ENCODE data around the gene RTKN2.

Gene RTKN2

GRCh38 chr10:62195675-62195926 lies 73.0 kb downstream of the RTKN2 start:
- Histone ChIP-seq H3K27me3 (ENCODE audit: low read length) (no peaks in the 10 kb centered on the region), H4K20me1 (ENCODE audit: low read depth, low read length) (no peaks in the 10 kb centered on the region), H3K9ac (ENCODE audit: low read length) (no peak overlapping the region), H3K4me2 (ENCODE audit: low read depth, low read length, poor library complexity, severe bottlenecking) (no peak overlapping the region), H3K9me3 (ENCODE audit: insufficient read depth, low read length) (no peaks in the 10 kb centered on the region), H3F3A (ENCODE audit: insufficient read depth) (peaks cover 16% of the 10 kb centered on the region; the same call in 1 of the 2 replicates), H3K4me3 (ENCODE audit: insufficient read depth, low read length, poor library complexity, severe bottlenecking) (no peak overlapping the region), H3K36me3 (ENCODE audit: low read length) (peaks cover 78% of the 10 kb centered on the region), H2AFZ (ENCODE audit: low read depth, low read length, severe bottlenecking) (no peak overlapping the region), H3K27ac (ENCODE audit: low read depth, low read length) (no peak overlapping the region), H3K79me2 (ENCODE audit: insufficient read depth, low read length) (no peaks in the 10 kb centered on the region), H3K9me2 (replicated peaks; ENCODE audit: insufficient read depth, low read length) (no peaks in the 10 kb centered on the region)
- TF ChIP-seq CTCF (IDR thresholded peaks at IDR 0.05; ENCODE audit: insufficient read depth, low read length, poor library complexity, severe bottlenecking) = no peak
- no peak for TF ChIP-seq EZH2phosphoT487 (conservative IDR thresholded peaks at IDR 0.05; ENCODE audit: low read length)

- Histone ChIP-seq H2AFZ (ENCODE audit: low read depth, low read length, severe bottlenecking) (no peak overlapping the region), H3K27me3 (ENCODE audit: low read length) (no peaks in the 10 kb centered on the region), H4K20me1 (ENCODE audit: low read depth, low read length) (no peaks in the 10 kb centered on the region), H3K4me3 (ENCODE audit: insufficient read depth, low read length, poor library complexity, severe bottlenecking) (no peak overlapping the region), H3K36me3 (ENCODE audit: low read length) (peaks cover 75% of the 10 kb centered on the region), H3K79me2 (ENCODE audit: insufficient read depth, low read length) (no peaks in the 10 kb centered on the region), H3K4me2 (ENCODE audit: low read depth, low read length, poor library complexity, severe bottlenecking) (no peak overlapping the region), H3K9me2 (replicated peaks; ENCODE audit: insufficient read depth, low read length) (no peaks in the 10 kb centered on the region), H3K27ac (ENCODE audit: low read depth, low read length) (no peak overlapping the region), H3K9me3 (ENCODE audit: insufficient read depth, low read length) (no peaks in the 10 kb centered on the region), H3K9ac (ENCODE audit: low read length) (no peak overlapping the region), H3F3A (ENCODE audit: insufficient read depth) (peaks cover 16% of the 10 kb centered on the region; the same call in 1 of the 2 replicates)
- TF ChIP-seq CTCF (IDR thresholded peaks at IDR 0.05; ENCODE audit: insufficient read depth, low read length, poor library complexity, severe bottlenecking) = no peak
- no peak for TF ChIP-seq EZH2phosphoT487 (conservative IDR thresholded peaks at IDR 0.05; ENCODE audit: low read length)
These were observed 73.5 kb downstream of the RTKN2 start for GRCh38 chr10:62194924-62195674.

GRCh38 chr10:62193479-62193878 lies 75.2 kb downstream of the RTKN2 start:
- H3K9me3 ChIP-seq (ENCODE audit: insufficient read depth, low read length) = no peaks in the 10 kb centered on the region
- no peak for TF ChIP-seq CTCF (IDR thresholded peaks at IDR 0.05; ENCODE audit: insufficient read depth, low read length, poor library complexity, severe bottlenecking)
- peaks cover 16% of the 10 kb centered on the region; the same call in 1 of the 2 replicates for H3F3A ChIP-seq (ENCODE audit: insufficient read depth)
- no peak overlapping the region for H2AFZ ChIP-seq (ENCODE audit: low read depth, low read length, severe bottlenecking)
- no peaks in the 10 kb centered on the region for H3K9me2 ChIP-seq (replicated peaks; ENCODE audit: insufficient read depth, low read length)
- no peak overlapping the region for H3K9ac ChIP-seq (ENCODE audit: low read length)
- no peaks in the 10 kb centered on the region for H3K27me3 ChIP-seq (ENCODE audit: low read length)
- no peaks in the 10 kb centered on the region for H4K20me1 ChIP-seq (ENCODE audit: low read depth, low read length)
- H3K4me2 ChIP-seq (ENCODE audit: low read depth, low read length, poor library complexity, severe bottlenecking) = no peak overlapping the region
- H3K79me2 ChIP-seq (ENCODE audit: insufficient read depth, low read length) = no peaks in the 10 kb centered on the region
- H3K36me3 ChIP-seq (ENCODE audit: low read length) = peaks cover 63% of the 10 kb centered on the region
- H3K4me3 ChIP-seq (ENCODE audit: insufficient read depth, low read length, poor library complexity, severe bottlenecking) = no peak overlapping the region
- no peak overlapping the region for H3K27ac ChIP-seq (ENCODE audit: low read depth, low read length)

Measured in SU-DHL-6 (cell line).